Sigmoid colon (tissue), 7 donors: ENCODE results near the gene RABGAP1L. TPM values are rescaled to one million over a fixed set of nuclear protein-coding genes. Genes with fewer than 3 reads are reported as not detected.

Source experiments
- DNase-seq: peaks from one replicate; pipeline ENCODE4 v3.0.0-alpha.2; 2019
- H3K27ac ChIP-seq, 4 donors: fragments of 200-600 bp; sonication (generic); one replicate each; pipeline ENCODE4 v1.5.1; 2016 to 2019; ENCODE audit warnings: mild to moderate bottlenecking in 1 of 4
- H3K27me3 ChIP-seq, 3 donors: fragments of 200-600 bp; sonication (generic); one replicate each; pipeline ENCODE4 v1.5.1; 2019; ENCODE audit warnings: mild to moderate bottlenecking in 1 of 3
- H3K36me3 ChIP-seq, 4 donors: fragments of 200-600 bp; sonication (generic); one replicate each; pipeline ENCODE4 v1.5.1; 2016 to 2019
- H3K4me1 ChIP-seq, 4 donors: fragments of 200-600 bp; sonication (generic); one replicate each; pipeline ENCODE4 v1.5.1; 2017 to 2019
- H3K4me3 ChIP-seq, 4 donors: fragments of 200-600 bp; sonication (generic); one replicate each; pipeline ENCODE4 v1.5.1; 2017 to 2019; ENCODE audit warnings: mild to moderate bottlenecking in 2 of 4, moderate library complexity in 1 of 4
- H3K9me3 ChIP-seq, 4 donors: fragments of 200-600 bp in 3 of 4; sonication (generic) in 3 of 4; one replicate each; pipeline versions ENCODE4 v1.5.1 to v1.6.1; 2013 to 2019
- CTCF ChIP-seq, 4 experiments: fragments of 450-650 bp in 3 of 4; fragments of 200-600 bp in 1 of 4; IDR thresholded peaks; one replicate each; pipeline ENCODE4 v1.5.1; 2016 to 2019; ENCODE audit warnings: antibody characterized with exemption in 4 of 4, mild to moderate bottlenecking in 3 of 4, moderate library complexity in 2 of 4
- EP300 ChIP-seq, 4 donors: sonication (generic); formaldehyde crosslinking; IDR thresholded peaks; one replicate each; pipeline ENCODE4 v1.6.1; 2017; ENCODE audit warnings: antibody characterized with exemption in 4 of 4
- POLR2A ChIP-seq, 2 donors: fragments of 450-650 bp; IDR thresholded peaks; one replicate each; pipeline ENCODE4 v1.6.1; 2016; ENCODE audit warnings: antibody characterized with exemption in 2 of 2, mild to moderate bottlenecking in 2 of 2, moderate library complexity in 2 of 2
- POLR2AphosphoS5 ChIP-seq, 4 donors: sonication (generic); formaldehyde crosslinking; IDR thresholded peaks; one replicate each; pipeline ENCODE4 v1.6.1; 2017; ENCODE audit warnings: antibody characterized with exemption in 4 of 4
- WGBS, 2 donors: extraction: QIAGEN DNeasy Blood & Tissue Kit; methylation state at CpG; one replicate each; pipeline ENCODE4 v1.1.7; 2013; 5-methylcytosine and 5-hydroxymethylcytosine counted together
- intact Hi-C: fragments of 100-400 bp; cut with DNase I; formaldehyde crosslinking; loops from one replicate; pipeline ENCODE4 v1.15.1; 2023
- polyA plus RNA-seq, 3 donors: library from polyadenylated mRNA; stranded (reverse); fragments of 200-250 nt; gene quantifications; one replicate each; pipeline ENCODE4 v1.2.3, GENCODE V29; 2013
- total RNA-seq, 4 donors: library from RNA; depleted of rRNA; stranded (reverse); fragments of >200 nt; gene quantifications; one replicate each; pipeline ENCODE4 v1.1.0, GENCODE V29; 2016
- donor health status: healthy with polysubstance abuse.
- donor health status: Bipolar disorder and iron deficiency.
- donor health status: healthy.

RABGAP1L gene
- total and polyA plus RNA-seq, 7 donors: 25.2 to 42.9 (median 35.4) TPM

GRCh38 chr1:174415506-174415905, 256.2 kb downstream of the RABGAP1L start:
- H3K27ac ChIP-seq: no peak overlapping the region
- H3K4me1 ChIP-seq: no peaks in the 10 kb centered on the region
- TF ChIP-seq EP300 (IDR thresholded peaks at IDR 0.05) (no peak), POLR2AphosphoS5 (IDR thresholded peaks at IDR 0.05) (no peak), POLR2A (IDR thresholded peaks at IDR 0.05) (no peak), CTCF (IDR thresholded peaks at IDR 0.05) (no peak)
- no peaks in the 10 kb centered on the region for H3K36me3 ChIP-seq
- DNase-seq: no peak
- no peaks in the 10 kb centered on the region for H3K27me3 ChIP-seq
- no peaks in the 10 kb centered on the region for H3K9me3 ChIP-seq
- H3K4me3 ChIP-seq: no peak overlapping the region
- WGBS, 2 donors: 96 to 97% methylated on average over 2 of the region's 2 CpGs
- intact Hi-C loops: no loop called here

- no peak for TF ChIP-seq POLR2A (IDR thresholded peaks at IDR 0.05)
- Histone ChIP-seq H3K4me1 (no peaks in the 10 kb centered on the region), H3K36me3 (no peaks in the 10 kb centered on the region), H3K27ac (no peak overlapping the region), H3K4me3 (no peak overlapping the region), H3K27me3 (no peaks in the 10 kb centered on the region), H3K9me3 (no peaks in the 10 kb centered on the region)
- intact Hi-C loops: no loop called here
- WGBS, 2 donors: 92 to 94% methylated on average over 2 of the region's 2 CpGs
- DNase-seq: no peak
Observed at GRCh38 chr1:174417921-174418320, 258.6 kb downstream of the RABGAP1L start.

GRCh38 chr1:174425121-174425520, 265.8 kb downstream of the RABGAP1L start:
- H3K4me3 ChIP-seq: no peak overlapping the region
- H3K36me3 ChIP-seq: no peaks in the 10 kb centered on the region
- H3K27me3 ChIP-seq: no peaks in the 10 kb centered on the region
- no peak overlapping the region for H3K27ac ChIP-seq
- no peak for TF ChIP-seq POLR2AphosphoS5 (IDR thresholded peaks at IDR 0.05)
- no peak for TF ChIP-seq CTCF (IDR thresholded peaks at IDR 0.05)
- TF ChIP-seq POLR2A (IDR thresholded peaks at IDR 0.05): no peak
- no peak for TF ChIP-seq EP300 (IDR thresholded peaks at IDR 0.05)
- intact Hi-C loops: no loop called here
- no peaks in the 10 kb centered on the region for H3K4me1 ChIP-seq
- no peaks in the 10 kb centered on the region for H3K9me3 ChIP-seq
- no peak for DNase-seq

GRCh38 chr1:174426153-174426552, 266.8 kb downstream of the RABGAP1L start:
- H3K4me1 ChIP-seq: no peaks in the 10 kb centered on the region
- no peak overlapping the region for H3K4me3 ChIP-seq
- WGBS, 2 donors: 94 to 96% methylated on average over 3 of the region's 3 CpGs
- H3K27me3 ChIP-seq: no peaks in the 10 kb centered on the region
- TF ChIP-seq CTCF (IDR thresholded peaks at IDR 0.05) (no peak), POLR2A (IDR thresholded peaks at IDR 0.05) (no peak), EP300 (IDR thresholded peaks at IDR 0.05) (no peak), POLR2AphosphoS5 (IDR thresholded peaks at IDR 0.05) (no peak)
- H3K9me3 ChIP-seq: no peaks in the 10 kb centered on the region
- no peak for DNase-seq
- intact Hi-C loops: no loop called here
- H3K27ac ChIP-seq: no peak overlapping the region
- H3K36me3 ChIP-seq: no peaks in the 10 kb centered on the region

- DNase-seq: no peak
- no peaks in the 10 kb centered on the region for H3K36me3 ChIP-seq
- no peaks in the 10 kb centered on the region for H3K27me3 ChIP-seq
- H3K4me3 ChIP-seq: no peak overlapping the region
- intact Hi-C loops: no loop called here
- TF ChIP-seq POLR2A (IDR thresholded peaks at IDR 0.05): no peak
- no peak for TF ChIP-seq EP300 (IDR thresholded peaks at IDR 0.05)
- no peak for TF ChIP-seq CTCF (IDR thresholded peaks at IDR 0.05)
- no peak for TF ChIP-seq POLR2AphosphoS5 (IDR thresholded peaks at IDR 0.05)
- whole genome bisulfite sequencing, 2 donors: 78 to 87% methylated on average over 3 of the region's 3 CpGs
- H3K4me1 ChIP-seq: no peaks in the 10 kb centered on the region
- H3K9me3 ChIP-seq: no peaks in the 10 kb centered on the region
- H3K27ac ChIP-seq: no peak overlapping the region
Observed at GRCh38 chr1:174428033-174428432, 268.7 kb downstream of the RABGAP1L start.
